Effector CD4-positive, alpha-beta T cell (primary cell): ENCODE measurements around the gene CPED1. TPM values are rescaled to one million over a fixed set of nuclear protein-coding genes. Genes with fewer than 3 reads are reported as not detected.

ENCODE experiments used
- DNase-seq: peaks from one replicate; pipeline ENCODE4 v3.0.0-alpha.2; 2020
- total RNA-seq: gene quantifications from one replicate; lab custom pipeline; 2026; lab: John Stamatoyannopoulos, UW

Gene CPED1
- not detected for total RNA-seq

DNA sequence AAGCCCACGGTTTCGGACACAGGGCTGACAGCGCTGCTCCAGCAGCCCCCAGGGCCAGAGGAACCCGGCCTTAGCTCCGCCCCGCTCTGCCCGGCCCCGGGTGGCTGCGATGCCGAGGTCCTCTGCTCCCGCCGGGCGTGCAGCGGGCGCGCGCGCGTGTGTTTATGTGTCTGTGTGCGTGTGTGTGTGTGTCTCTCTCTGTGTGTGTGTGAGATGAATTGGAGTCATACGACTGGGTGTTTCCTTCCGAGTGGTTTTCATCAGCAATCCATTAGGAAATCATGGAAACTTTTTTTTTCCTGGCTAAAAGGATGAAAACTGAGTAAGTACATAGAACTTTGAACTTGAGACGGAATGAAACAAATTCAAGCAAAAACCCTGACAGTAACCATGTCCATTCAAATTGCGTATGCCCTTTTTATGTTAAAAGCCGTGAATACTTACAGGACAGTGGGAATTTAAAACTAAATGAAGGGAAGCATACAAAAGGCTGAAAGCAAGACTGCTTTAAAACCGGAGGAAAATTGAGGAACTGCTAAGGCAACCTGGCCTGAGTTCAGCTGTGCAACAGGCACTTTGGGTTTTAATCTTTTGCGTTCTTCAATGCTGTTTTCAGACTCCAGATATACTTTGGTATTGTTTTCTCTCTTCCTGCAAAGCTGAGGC is at the start of gene CPED1:
Gene CPED1, plus strand, starts transcription at position 121 of the 666 bp plus-strand sequence. CDS start 911 bp downstream, outside the sequence.
- no peak for DNase-seq

- DNase-seq = no peak
Observed at GRCh38 chr7:120939345-120939744, 49.2 kb upstream of the CPED1 start.

- DNase-seq = no peak
Observed at GRCh38 chr7:120941064-120941463, 47.4 kb upstream of the CPED1 start.

DNA sequence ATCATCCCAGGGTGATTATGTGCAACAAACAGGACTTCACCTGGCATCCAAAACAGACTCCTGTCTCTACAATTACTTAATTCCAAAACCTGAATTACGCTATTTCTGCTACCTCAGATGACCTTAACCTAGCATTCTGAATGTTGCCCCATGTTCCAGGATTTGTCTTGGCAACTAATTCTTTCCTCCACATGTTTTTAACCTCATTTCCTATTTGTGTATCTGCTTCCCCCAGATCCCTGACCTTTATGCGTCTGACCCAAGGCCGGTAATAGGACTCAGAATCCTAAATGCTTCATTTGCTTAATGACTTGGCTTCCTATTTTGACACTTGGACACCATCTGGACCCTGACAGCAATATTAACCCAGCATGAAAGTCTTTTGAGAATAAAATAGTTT is 46.7 kb upstream of the CPED1 start:
- DNase-seq = no peak

- DNase-seq = no peak
Observed at GRCh38 chr7:120942861-120943260, 45.6 kb upstream of the CPED1 start.

- no peak for DNase-seq
Observed at GRCh38 chr7:120944826-120945562, 43.5 kb upstream of the CPED1 start.

DNA sequence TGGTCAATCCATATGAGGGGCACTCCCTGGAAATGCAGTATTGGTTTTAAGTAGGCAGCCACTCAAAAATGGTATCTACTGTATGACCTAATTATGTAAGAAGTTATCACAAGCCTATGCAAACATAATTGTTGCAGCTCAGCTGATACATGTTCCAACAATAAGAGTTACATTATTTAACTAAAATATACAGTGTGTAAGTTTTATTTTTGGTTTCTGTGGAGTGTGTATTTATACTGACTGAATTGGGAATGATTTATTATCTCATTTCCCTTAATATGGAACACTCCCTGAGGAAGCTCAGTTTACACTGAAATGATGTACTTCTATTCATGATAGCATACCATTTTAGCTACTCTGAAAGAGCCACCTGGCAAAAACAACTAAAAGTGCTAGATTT is 40.5 kb upstream of the CPED1 start:
- DNase-seq = no peak

- no peak for DNase-seq
Observed at GRCh38 chr7:120949393-120949911, 39.1 kb upstream of the CPED1 start.

DNA sequence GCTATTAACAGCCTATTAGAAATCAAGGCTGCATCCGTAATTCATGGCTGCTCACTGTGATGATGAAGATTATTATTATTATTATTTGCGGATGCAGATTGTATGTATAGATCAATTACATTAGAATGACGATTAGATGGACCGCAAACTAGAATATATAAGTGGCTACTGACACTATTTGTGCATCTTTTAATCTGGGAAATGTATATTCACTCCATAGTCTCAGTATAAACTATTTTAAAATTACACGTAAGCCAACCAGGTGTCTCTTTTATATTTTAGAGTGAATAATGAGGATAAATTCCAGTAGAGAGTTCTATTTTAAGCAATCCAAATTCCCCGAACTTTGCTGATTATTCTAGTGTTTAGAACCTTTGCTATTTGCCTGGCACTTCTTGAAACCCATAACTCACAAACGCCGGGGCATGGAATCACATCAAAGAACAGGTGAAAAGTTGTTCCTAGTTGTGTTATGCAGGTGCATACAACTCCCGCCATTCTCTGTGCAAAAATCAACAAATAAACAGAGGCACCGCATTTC is 38.4 kb upstream of the CPED1 start:
- no peak for DNase-seq

- DNase-seq = peak; percentile 96
Observed at GRCh38 chr7:120950539-120951308, 37.8 kb upstream of the CPED1 start, which contains the start of gene ING3. Gene ING3, plus strand, starts transcription at chr7:120950777. Its CDS starts 120 bp downstream, at chr7:120950897.

GRCh38 chr7:120951309-120951699 is 37.2 kb upstream of the CPED1 start:
- DNase-seq = no peak

- no peak for DNase-seq
Observed at GRCh38 chr7:120951826-120952225, 36.7 kb upstream of the CPED1 start.

- DNase-seq = no peak
Observed at GRCh38 chr7:120955577-120956149, 32.8 kb upstream of the CPED1 start.

DNA sequence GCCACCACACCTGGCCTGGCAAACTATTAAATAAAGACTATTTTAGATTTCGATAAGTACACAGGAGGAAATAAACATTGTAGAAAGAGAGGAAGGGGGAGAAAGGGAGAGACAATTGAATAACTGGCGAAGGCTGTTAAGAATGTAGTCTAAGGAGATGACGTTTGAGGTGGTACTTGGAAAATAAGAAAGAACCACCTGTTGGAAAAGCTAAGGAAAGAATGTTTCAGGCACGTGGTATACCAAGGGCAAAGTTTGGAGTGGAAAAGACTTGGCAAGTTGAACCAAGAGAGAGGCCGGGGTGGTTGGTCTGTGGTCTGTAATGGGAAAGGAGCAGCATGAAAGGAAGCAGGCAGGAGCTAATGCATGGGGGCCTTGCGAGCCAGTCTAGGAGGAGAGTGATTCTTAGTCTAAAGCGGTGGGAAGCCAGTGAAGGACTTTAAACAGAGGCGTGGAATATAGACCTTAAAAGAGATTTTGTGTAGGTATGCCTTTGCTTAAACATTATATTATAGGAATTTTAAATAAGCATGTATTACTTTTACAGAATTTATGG is 28.5 kb upstream of the CPED1 start:
- no peak for DNase-seq

GRCh38 chr7:120960714-120961113 is 27.8 kb upstream of the CPED1 start:
- DNase-seq = no peak

DNA sequence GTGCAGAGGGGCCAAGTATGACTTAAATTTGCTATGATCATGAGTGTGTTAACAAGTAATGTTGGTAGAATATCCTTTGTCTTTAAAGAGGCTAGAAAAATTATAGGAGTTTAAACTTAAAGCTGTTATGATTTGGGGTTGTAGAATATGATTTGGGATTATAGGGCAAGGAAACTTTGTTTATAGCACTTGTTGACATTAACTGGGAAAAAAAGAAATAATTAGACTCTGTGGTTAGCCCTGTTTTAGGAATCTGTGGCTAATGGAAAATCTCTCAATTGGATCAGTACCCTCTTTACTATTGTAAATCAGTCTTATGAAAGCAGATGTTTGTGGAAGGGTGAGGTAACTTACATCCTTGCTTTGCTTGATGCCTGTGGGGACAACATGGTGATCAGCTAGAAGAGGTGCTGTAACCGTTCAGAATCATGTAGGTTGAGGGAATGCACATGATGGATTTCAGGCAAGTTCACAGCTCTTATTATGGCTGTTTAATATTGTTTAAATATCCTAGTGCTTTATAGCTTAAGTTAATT is 26.8 kb upstream of the CPED1 start:
- no peak for DNase-seq

- DNase-seq = no peak
Observed at GRCh38 chr7:120964088-120964487, 24.4 kb upstream of the CPED1 start.

DNA sequence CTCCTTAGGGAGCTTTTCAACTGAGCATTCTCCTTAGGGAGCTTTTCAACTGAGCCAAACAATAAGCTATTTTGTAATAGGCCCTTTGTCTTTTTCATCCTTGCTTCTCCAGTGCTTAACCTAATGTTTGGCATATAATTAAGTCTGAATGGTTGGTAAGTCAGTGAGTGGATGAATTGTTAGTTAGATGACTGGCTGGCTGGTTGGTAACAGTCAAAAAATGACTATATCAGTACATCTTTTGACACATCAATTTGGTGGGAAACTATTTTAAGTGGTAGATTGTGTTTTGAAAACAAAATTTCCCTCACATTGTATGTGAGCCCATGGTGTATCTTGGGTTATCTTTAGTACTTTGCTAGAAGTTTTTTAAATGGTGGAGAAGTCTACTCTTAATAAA is 21.6 kb upstream of the CPED1 start:
- DNase-seq = no peak

DNA sequence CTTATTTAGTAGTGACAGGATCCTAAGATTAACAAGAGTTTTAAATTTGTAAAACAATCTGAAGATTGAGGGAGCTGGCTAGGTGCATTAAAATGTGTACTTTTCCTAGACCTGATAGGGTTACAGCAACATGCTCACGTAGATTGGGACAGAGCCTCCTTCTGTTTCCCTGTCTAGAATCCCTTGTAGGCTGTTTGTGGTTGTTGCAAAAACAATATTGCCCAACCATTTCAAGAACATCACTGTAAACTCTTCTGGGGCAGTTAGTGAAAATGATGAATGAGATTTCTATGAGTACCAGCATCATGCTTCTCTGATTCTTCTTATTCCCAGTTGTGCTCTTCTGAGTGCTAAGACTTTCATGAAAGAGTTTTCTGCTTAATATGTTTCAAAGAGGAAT is 14.7 kb upstream of the CPED1 start:
- DNase-seq = no peak

- DNase-seq = no peak
Observed at GRCh38 chr7:120979765-120980499, 8.6 kb upstream of the CPED1 start.

DNA sequence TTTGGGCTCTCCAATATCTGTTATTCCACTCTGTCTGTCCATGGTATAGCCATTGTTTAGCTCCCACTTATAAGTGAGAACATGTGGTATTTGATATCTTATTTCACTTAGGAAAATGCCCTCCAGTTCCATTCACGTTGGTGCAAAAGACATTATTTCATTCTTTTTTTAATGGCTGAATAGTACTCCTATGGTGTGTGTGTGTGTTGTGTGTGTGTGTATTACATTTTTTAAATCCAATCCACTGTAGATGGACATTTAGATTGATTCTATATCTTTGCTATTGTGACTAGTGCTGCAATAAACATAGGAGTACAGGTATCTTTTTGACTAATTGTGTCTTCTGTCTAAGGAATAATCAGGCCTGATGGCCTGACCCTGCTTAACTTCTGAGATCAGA is 7.4 kb upstream of the CPED1 start:
- no peak for DNase-seq
